Esophagus muscularis mucosa (tissue), 4 donors: ENCODE measurements around the gene PRTN3. TPM values are rescaled to one million over a fixed set of nuclear protein-coding genes. Genes with fewer than 3 reads are reported as not detected.

Source experiments
- DNase-seq: peaks from one replicate; pipeline ENCODE4 v3.0.0-alpha.2; 2017; ENCODE audit errors: extremely low spot score
- H3K27ac ChIP-seq, 4 donors: fragments of 200-600 bp; sonication (generic); replicated peaks in 1 of 4; 1 replicate in 3 of 4; 2 replicates in 1 of 4; pipeline ENCODE4 v1.5.1; 2016 to 2019; ENCODE audit warnings: mild to moderate bottlenecking in 1 of 4
- H3K27me3 ChIP-seq, 4 donors: fragments of 200-600 bp; sonication (generic); one replicate each; pipeline versions ENCODE4 v1.5.1 to v1.6.0; 2016 to 2019
- H3K36me3 ChIP-seq, 4 donors: fragments of 200-600 bp; sonication (generic); one replicate each; pipeline ENCODE4 v1.5.1; 2016 to 2019
- H3K4me1 ChIP-seq, 4 donors: fragments of 200-600 bp; sonication (generic); one replicate each; pipeline ENCODE4 v1.5.1; 2016 to 2019
- H3K4me3 ChIP-seq, 4 donors: fragments of 200-600 bp; sonication (generic); 1 replicate in 2 of 4; 2 replicates in 2 of 4; pipeline ENCODE4 v1.5.1; 2016 to 2019; ENCODE audit warnings: mild to moderate bottlenecking in 4 of 4, moderate library complexity in 1 of 4
- H3K9me3 ChIP-seq, 4 donors: fragments of 200-600 bp; sonication (generic); 1 replicate in 3 of 4; 2 replicates in 1 of 4; pipeline ENCODE4 v1.5.1; 2016 to 2019
- EP300 ChIP-seq: sonication (generic); formaldehyde crosslinking; IDR thresholded peaks from one replicate; pipeline ENCODE4 v1.6.1; 2017; ENCODE audit warnings: antibody characterized with exemption
- POLR2A ChIP-seq: fragments of 450-650 bp; IDR thresholded peaks from one replicate; pipeline ENCODE4 v1.6.1; 2017; ENCODE audit warnings: antibody characterized with exemption, moderate library complexity, mild to moderate bottlenecking, low read depth
- POLR2AphosphoS5 ChIP-seq, 2 donors: sonication (generic); formaldehyde crosslinking; IDR thresholded peaks; one replicate each; pipeline ENCODE4 v1.6.1; 2017; ENCODE audit warnings: antibody characterized with exemption in 2 of 2
- WGBS: methylation state at CpG from one replicate; pipeline ENCODE4 v1.1.5; 2018; 5-methylcytosine and 5-hydroxymethylcytosine counted together
- intact Hi-C: fragments of 100-400 bp; cut with DNase I; formaldehyde crosslinking; loops from one replicate; pipeline ENCODE4 v1.15.1; 2023
- total RNA-seq, 4 donors: library from RNA; depleted of rRNA; stranded (reverse); fragments of >200 nt; gene quantifications; one replicate each; pipeline versions ENCODE4 v1.1.0 to v1.2.1, GENCODE V29; 2016
- TF ChIP-seq, protein P1 (sequence below), 3 experiments: fragments of 200-600 bp in 2 of 3; fragments of 450-650 bp in 1 of 3; sonication (generic) in 2 of 3; IDR thresholded peaks; one replicate each; pipeline ENCODE4 v1.5.1; 2017 to 2019; ENCODE audit warnings: antibody characterized with exemption in 3 of 3, mild to moderate bottlenecking in 2 of 3, moderate library complexity in 1 of 3

PRTN3 gene
- total RNA-seq, 4 donors from 2014 or later, result 1.2 TPM; not detected in 3

DNA sequence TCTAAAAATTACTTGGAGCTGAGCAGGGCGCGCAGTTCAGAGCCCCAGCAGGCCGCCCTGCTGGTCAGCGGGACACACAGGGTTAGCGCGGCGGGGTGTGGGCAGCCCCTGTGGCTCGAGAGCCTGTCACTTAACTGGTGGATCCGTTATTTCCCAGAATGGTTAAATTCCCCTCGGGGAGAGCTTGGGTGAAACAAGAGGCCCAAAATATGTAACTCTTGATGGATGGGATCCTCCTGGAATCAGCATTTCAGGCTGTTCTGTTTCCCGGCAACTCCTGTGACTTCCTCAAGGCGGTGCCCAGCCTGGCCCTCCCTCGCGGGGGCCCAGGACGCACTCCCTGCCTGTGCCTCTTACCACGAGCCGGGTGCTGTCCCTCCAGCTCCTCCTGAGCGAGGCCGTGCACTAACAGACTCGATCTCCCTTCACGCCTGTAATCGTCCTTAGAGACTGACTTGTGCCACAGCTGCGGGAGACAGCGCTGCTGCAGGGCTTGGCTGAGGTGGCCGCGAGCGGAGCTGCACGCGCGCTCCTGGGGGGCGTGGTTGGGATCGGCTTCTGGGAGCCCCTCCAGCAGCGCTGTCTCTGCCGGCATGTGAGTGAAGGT, 33.9 kb upstream of the PRTN3 start:
- TF ChIP-seq EP300 (no peak), POLR2AphosphoS5 (IDR thresholded peaks at IDR 0.05) (no peak), POLR2A (no peak)
- TF ChIP-seq, protein P1, sequence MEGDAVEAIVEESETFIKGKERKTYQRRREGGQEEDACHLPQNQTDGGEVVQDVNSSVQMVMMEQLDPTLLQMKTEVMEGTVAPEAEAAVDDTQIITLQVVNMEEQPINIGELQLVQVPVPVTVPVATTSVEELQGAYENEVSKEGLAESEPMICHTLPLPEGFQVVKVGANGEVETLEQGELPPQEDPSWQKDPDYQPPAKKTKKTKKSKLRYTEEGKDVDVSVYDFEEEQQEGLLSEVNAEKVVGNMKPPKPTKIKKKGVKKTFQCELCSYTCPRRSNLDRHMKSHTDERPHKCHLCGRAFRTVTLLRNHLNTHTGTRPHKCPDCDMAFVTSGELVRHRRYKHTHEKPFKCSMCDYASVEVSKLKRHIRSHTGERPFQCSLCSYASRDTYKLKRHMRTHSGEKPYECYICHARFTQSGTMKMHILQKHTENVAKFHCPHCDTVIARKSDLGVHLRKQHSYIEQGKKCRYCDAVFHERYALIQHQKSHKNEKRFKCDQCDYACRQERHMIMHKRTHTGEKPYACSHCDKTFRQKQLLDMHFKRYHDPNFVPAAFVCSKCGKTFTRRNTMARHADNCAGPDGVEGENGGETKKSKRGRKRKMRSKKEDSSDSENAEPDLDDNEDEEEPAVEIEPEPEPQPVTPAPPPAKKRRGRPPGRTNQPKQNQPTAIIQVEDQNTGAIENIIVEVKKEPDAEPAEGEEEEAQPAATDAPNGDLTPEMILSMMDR (IDR thresholded peaks at IDR 0.05), result no peak
- Histone ChIP-seq H3K4me1 (peaks cover 22 to 33% (median 28%) of the 10 kb centered on the region in 4 donors), H3K4me3 (no peak overlapping the region), H3K27ac (no peak overlapping the region), H3K27me3 (no peaks in the 10 kb centered on the region), H3K36me3 (peaks cover 79 to 90% (median 89%) of the 10 kb centered on the region in 4 donors), H3K9me3 (no peaks in the 10 kb centered on the region)
- intact Hi-C loops, result loop anchor here (10.0 kb wide), 1 partner anchor 58 kb away; no protein-coding TSS in a partner anchor
- no peak for DNase-seq
- WGBS, result 90% methylated on average over 32 of the region's 34 CpGs

DNA sequence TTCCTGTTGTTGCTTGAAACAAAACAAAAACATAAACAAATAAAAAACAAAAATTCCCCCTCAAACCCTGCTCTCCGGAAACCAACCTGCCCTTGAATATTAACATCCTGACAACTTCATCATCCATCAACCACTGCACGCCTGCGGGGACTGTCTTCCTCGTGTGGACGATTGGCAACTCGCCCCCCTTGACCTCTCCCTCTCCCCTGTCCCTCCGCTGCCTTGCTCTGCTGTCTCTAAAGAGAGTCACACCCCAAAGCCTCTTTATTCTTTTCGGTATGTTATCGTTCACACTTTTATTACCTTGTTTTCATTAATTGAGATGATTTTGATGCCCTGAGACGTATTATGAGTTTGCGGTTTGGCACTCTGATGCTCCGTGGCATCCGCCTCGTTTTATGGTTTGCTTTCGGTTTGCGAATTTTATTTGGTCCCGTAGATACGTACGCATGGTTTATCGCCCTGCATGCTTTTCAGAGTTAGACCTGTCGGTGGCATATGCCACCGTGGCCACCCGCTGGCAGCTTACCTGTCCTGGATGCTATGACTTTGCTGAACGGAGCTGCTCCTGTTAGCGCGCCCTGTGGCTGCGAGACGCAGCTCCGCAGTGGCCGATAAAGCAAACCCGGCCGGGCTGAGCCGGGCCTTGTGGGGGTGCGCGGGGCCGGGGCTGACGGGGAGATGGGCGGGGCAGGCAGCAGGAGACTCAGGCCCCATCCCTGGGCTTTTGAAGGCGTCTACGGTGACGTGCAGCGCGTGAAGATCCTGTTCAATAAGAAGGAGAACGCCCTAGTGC, 33.0 kb upstream of the PRTN3 start:
- peaks cover 13 to 24% (median 19%) of the 10 kb centered on the region in 4 donors for H3K4me1 ChIP-seq
- DNase-seq, result no peak
- intact Hi-C loops, result loop anchor here (10.0 kb wide), 1 partner anchor 57 kb away; no protein-coding TSS in a partner anchor

DNA sequence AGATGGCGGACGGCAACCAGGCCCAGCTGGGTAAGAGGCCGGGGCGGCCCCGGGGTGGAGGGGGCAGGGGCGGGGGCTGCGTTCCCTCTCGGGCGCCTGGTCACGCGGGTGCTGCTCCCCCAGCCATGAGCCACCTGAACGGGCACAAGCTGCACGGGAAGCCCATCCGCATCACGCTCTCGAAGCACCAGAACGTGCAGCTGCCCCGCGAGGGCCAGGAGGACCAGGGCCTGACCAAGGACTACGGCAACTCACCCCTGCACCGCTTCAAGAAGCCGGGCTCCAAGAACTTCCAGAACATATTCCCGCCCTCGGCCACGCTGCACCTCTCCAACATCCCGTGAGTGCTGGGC, 32.4 kb upstream of the PRTN3 start:
- WGBS, result 95% methylated on average over 12 of the region's 26 CpGs
- Histone ChIP-seq H3K36me3 (peaks cover 91 to 99% (median 96%) of the 10 kb centered on the region in 4 donors), H3K4me3 (no peak overlapping the region), H3K4me1 (peaks cover 7 to 18% (median 13%) of the 10 kb centered on the region in 4 donors), H3K27ac (no peak overlapping the region), H3K27me3 (no peaks in the 10 kb centered on the region), H3K9me3 (no peaks in the 10 kb centered on the region)
- TF ChIP-seq EP300, result no peak
- no peak for TF ChIP-seq POLR2AphosphoS5 (IDR thresholded peaks at IDR 0.05)
- TF ChIP-seq, protein P1 (IDR thresholded peaks at IDR 0.05), result no peak
- no peak for TF ChIP-seq POLR2A
- intact Hi-C loops, result loop anchor here (10.0 kb wide), 1 partner anchor 56 kb away; no protein-coding TSS in a partner anchor
- DNase-seq, result no peak

More for the DNA sequence above, 33.0 kb upstream of the PRTN3 start:
- Histone ChIP-seq H3K4me3 (no peak overlapping the region), H3K27me3 (no peaks in the 10 kb centered on the region), H3K36me3 (peaks cover 87 to 96% (median 95%) of the 10 kb centered on the region in 4 donors), H3K27ac (no peak overlapping the region), H3K9me3 (no peaks in the 10 kb centered on the region)
- TF ChIP-seq POLR2A, result no peak
- no peak for TF ChIP-seq POLR2AphosphoS5 (IDR thresholded peaks at IDR 0.05)
- no peak for TF ChIP-seq EP300
- TF ChIP-seq, protein P1 (IDR thresholded peaks at IDR 0.05), result no peak
- WGBS, result 85% methylated on average over 44 of the region's 44 CpGs

DNA sequence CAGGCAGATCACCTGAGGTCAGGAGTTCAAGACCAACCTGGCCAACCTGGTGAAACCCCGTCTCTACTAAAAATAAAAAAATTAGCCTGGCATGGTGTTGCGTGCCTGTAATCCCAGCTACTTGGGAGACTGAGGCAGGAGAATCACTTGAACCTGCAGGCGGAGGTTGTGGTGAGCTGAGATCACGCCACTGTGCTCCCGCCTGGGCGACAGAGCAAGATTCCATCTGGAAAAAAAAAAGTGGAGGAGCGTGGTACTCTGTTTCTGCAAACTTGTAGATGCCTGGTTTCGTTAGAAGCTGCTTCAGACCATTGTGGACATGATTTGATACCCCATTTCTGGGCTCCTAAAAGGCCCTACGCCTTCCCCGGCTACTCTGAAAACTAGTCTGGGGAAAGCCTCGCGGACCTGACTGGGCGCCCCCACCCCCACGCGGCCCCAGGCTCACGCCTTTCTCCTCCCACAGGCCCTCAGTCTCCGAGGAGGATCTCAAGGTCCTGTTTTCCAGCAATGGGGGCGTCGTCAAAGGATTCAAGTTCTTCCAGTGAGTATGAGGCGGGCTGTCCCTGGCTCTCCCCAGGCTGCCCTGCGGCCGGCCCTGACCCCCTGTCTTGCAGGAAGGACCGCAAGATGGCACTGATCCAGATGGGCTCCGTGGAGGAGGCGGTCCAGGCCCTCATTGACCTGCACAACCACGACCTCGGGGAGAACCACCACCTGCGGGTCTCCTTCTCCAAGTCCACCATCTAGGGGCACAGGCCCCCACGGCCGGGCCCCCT, 30.5 kb upstream of the PRTN3 start:
- TF ChIP-seq POLR2A (no peak), EP300 (no peak), POLR2AphosphoS5 (IDR thresholded peaks at IDR 0.05) (no peak)
- TF ChIP-seq, protein P1 (IDR thresholded peaks at IDR 0.05), result no peak
- intact Hi-C loops, result no loop called here
- H3K27ac ChIP-seq, result no peak overlapping the region
- no peaks in the 10 kb centered on the region for H3K9me3 ChIP-seq
- no peak for DNase-seq
- H3K4me3 ChIP-seq, result no peak overlapping the region
- H3K4me1 ChIP-seq, result no peaks in the 10 kb centered on the region
- peaks cover 77 to 88% (median 83%) of the 10 kb centered on the region in 4 donors for H3K36me3 ChIP-seq
- H3K27me3 ChIP-seq, result no peaks in the 10 kb centered on the region
- 86% methylated on average over 19 of the region's 30 CpGs for WGBS
